Activated B cell treated with CpG ODN at 0.5 μM for 24 hours (primary cell): Measurements from ENCODE around the gene AKAP13. TPM values are rescaled to one million over a fixed set of nuclear protein-coding genes. Genes with fewer than 3 reads are reported as not detected.

Experiments used
- ATAC-seq: fragments of 200-7000 bp; cut with Tn5 transposase; one replicate; pipeline ENCODE4 v1.10.0; 2021; ENCODE audit warnings: low read depth, mild to moderate bottlenecking, moderate library complexity
- CTCF ChIA-PET: fragments of 350-600 bp; sonication (Branson Sonifier 250); formaldehyde crosslinking; loops from one replicate; lab custom pipeline; 2021; ENCODE audit warnings: antibody characterized with exemption; lab: Charles Lee
- POLR2A ChIA-PET: fragments of 350-600 bp; sonication (Branson Sonifier 250); formaldehyde crosslinking; loops from one replicate; lab custom pipeline; 2021; ENCODE audit warnings: antibody characterized with exemption; lab: Charles Lee
- DNase-seq: peaks from one replicate; pipeline ENCODE4 v3.0.0; 2022
- H3K27ac Mint-ChIP-seq: one replicate; pipeline ENCODE4 v1.8.0; 2020; ENCODE audit warnings: mixed read lengths
- H3K27me3 Mint-ChIP-seq: one replicate; pipeline ENCODE4 v1.8.0; 2021; ENCODE audit warnings: mixed read lengths
- H3K36me3 Mint-ChIP-seq: one replicate; pipeline ENCODE4 v1.8.0; 2021; ENCODE audit warnings: low read depth, mixed read lengths
- H3K4me1 Mint-ChIP-seq: one replicate; pipeline ENCODE4 v1.8.0; 2021; ENCODE audit warnings: mixed read lengths
- H3K4me3 Mint-ChIP-seq: one replicate; pipeline ENCODE4 v1.8.0; 2020; ENCODE audit warnings: mild to moderate bottlenecking, mixed read lengths
- H3K9me3 Mint-ChIP-seq: one replicate; pipeline ENCODE4 v1.8.0; 2020; ENCODE audit warnings: mixed read lengths
- CTCF ChIP-seq: fragments of 200-600 bp; IDR thresholded peaks from one replicate; pipeline ENCODE4 v1.8.0; 2022; ENCODE audit warnings: antibody characterized with exemption, mild to moderate bottlenecking
- intact Hi-C: fragments of 100-400 bp; cut with micrococcal nuclease; formaldehyde crosslinking; loops from one replicate; pipeline ENCODE4 v1.15.1; 2024
- total RNA-seq: library from RNA; stranded (reverse); gene quantifications from 2 replicates; pipeline ENCODE4 v1.2.3, GENCODE V29; 2022

AKAP13 gene
- total RNA-seq, 1 donor from 2014 or later, result 290 TPM

- DNase-seq (no peak), ATAC-seq (no peak)
- Mint-ChIP-seq H3K9me3 (no peaks in the 10 kb centered on the region), H3K27ac (no peak overlapping the region), H3K27me3 (no peaks in the 10 kb centered on the region), H3K36me3 (peaks cover 9% of the 10 kb centered on the region), H3K4me3 (no peak overlapping the region), H3K4me1 (peaks cover 59% of the 10 kb centered on the region)
- CTCF ChIA-PET, result no interaction called here
- POLR2A ChIA-PET, result no interaction called here
- no peak for TF ChIP-seq CTCF
- intact Hi-C loops, result no loop called here
Measured at GRCh38 chr15:85501574-85501973, 121.2 kb downstream of the AKAP13 start.

GRCh38 chr15:85503151-85503799 is 122.9 kb downstream of the AKAP13 start:
- intact Hi-C loops, result no loop called here
- CTCF ChIA-PET, result interaction anchor here (0.7 to 5.8 kb wide), 3 partner anchors 15 to 205 kb away, joined by 3 to 55 read pairs (median 4); no protein-coding TSS in a partner anchor
- DNase-seq (no peak), ATAC-seq (no peak)
- POLR2A ChIA-PET, result no interaction called here
- Mint-ChIP-seq H3K36me3 (peaks cover 4% of the 10 kb centered on the region), H3K9me3 (no peaks in the 10 kb centered on the region), H3K27me3 (no peaks in the 10 kb centered on the region), H3K27ac (peak overlapping the region; percentile 60), H3K4me3 (no peak overlapping the region), H3K4me1 (peaks cover 56% of the 10 kb centered on the region)
- TF ChIP-seq CTCF, result no peak

- peaks cover 49% of the 10 kb centered on the region for H3K4me1 Mint-ChIP-seq
- intact Hi-C loops, result loop anchor here (1.0 to 5.0 kb wide), 5 partner anchors 19 to 209 kb away; no protein-coding TSS in a partner anchor
- no peak overlapping the region for H3K4me3 Mint-ChIP-seq
- ChIA-PET CTCF (interaction anchor here (0.7 to 5.8 kb wide), 17 partner anchors 9 to 215 kb away, joined by 3 to 55 read pairs (median 5); no protein-coding TSS in a partner anchor), POLR2A (interaction anchor here (0.6 to 1.2 kb wide), 6 partner anchors 9 to 817 kb away, joined by 3 to 7 read pairs (median 4); no protein-coding TSS in a partner anchor)
- no peaks in the 10 kb centered on the region for H3K9me3 Mint-ChIP-seq
- no peak overlapping the region for H3K27ac Mint-ChIP-seq
- ATAC-seq, result peak; percentile 56
- H3K36me3 Mint-ChIP-seq, result no peaks in the 10 kb centered on the region
- H3K27me3 Mint-ChIP-seq, result no peaks in the 10 kb centered on the region
- peak; percentile 60 for TF ChIP-seq CTCF
- DNase-seq, result no peak
Measured at GRCh38 chr15:85504749-85505676, 124.6 kb downstream of the AKAP13 start.

GRCh38 chr15:85507114-85507513 is 126.7 kb downstream of the AKAP13 start:
- peak overlapping the region; percentile 4 for H3K27ac Mint-ChIP-seq

More at GRCh38 chr15:85507114-85507513, 126.7 kb downstream of the AKAP13 start:
- no peaks in the 10 kb centered on the region for H3K9me3 Mint-ChIP-seq
- DNase-seq (no peak), ATAC-seq (no peak)
- H3K36me3 Mint-ChIP-seq, result no peaks in the 10 kb centered on the region
- ChIA-PET POLR2A (interaction anchor here (0.7 kb wide), 1 partner anchor 194 kb away, joined by 5 read pairs; no protein-coding TSS in a partner anchor), CTCF (interaction anchor here (1.0 to 5.8 kb wide), 3 partner anchors 92 to 223 kb away, joined by 3 to 55 read pairs (median 4); no protein-coding TSS in a partner anchor)
- intact Hi-C loops, result loop anchor here (5.0 kb wide), 1 partner anchor 35 kb away; no protein-coding TSS in a partner anchor
- no peak for TF ChIP-seq CTCF
- H3K27me3 Mint-ChIP-seq, result no peaks in the 10 kb centered on the region
- no peak overlapping the region for H3K4me3 Mint-ChIP-seq
- peaks cover 46% of the 10 kb centered on the region for H3K4me1 Mint-ChIP-seq
